Natural killer cell (primary cell): ENCODE data around the gene SLC4A5. TPM values are rescaled to one million over a fixed set of nuclear protein-coding genes. Genes with fewer than 3 reads are reported as not detected.
A peak's percentile ranks its signal among the peaks of the same experiment; 100 is the strongest.

Experiments used
- ATAC-seq, 3 donors: fragments of 150-1000 bp in 2 of 3; fragments of 200-7000 bp in 1 of 3; cut with Tn5 transposase; 1 replicate in 1 of 3; 2 replicates in 2 of 3; pipeline ENCODE4 v1.10.0; 2021; ENCODE audit warnings: mild to moderate bottlenecking in 2 of 3, moderate library complexity in 2 of 3
- DNase-seq, 2 donors: peaks; one replicate each; pipeline versions ENCODE4 v3.0.0 to v3.0.0-alpha.2; 2013 to 2021; ENCODE audit warnings: mixed read lengths in 1 of 2
- H3K27ac ChIP-seq: one replicate; pipeline ENCODE4 v1.5.1; 2013; ENCODE audit warnings: mild to moderate bottlenecking, low read length
- H3K27me3 ChIP-seq: one replicate; pipeline ENCODE4 v1.6.1; 2013; ENCODE audit warnings: low read length; ENCODE audit not compliant: control insufficient read depth, insufficient read depth
- H3K36me3 ChIP-seq: one replicate; pipeline ENCODE4 v1.6.1; 2013; ENCODE audit warnings: low read length; ENCODE audit not compliant: control insufficient read depth, insufficient read depth
- H3K4me1 ChIP-seq: one replicate; pipeline ENCODE4 v1.6.1; 2013; ENCODE audit warnings: low read length; ENCODE audit not compliant: control insufficient read depth, insufficient read depth
- H3K4me3 ChIP-seq: one replicate; pipeline ENCODE4 v1.5.1; 2013; ENCODE audit warnings: low read length
- H3K9me3 ChIP-seq: one replicate; pipeline ENCODE4 v1.6.1; 2013; ENCODE audit warnings: low read length; ENCODE audit not compliant: control insufficient read depth, insufficient read depth
- H3K27ac Mint-ChIP-seq, 2 donors: one replicate each; pipeline ENCODE4 v1.8.0; 2022; ENCODE audit warnings: mild to moderate bottlenecking in 2 of 2, mixed read lengths in 2 of 2, moderate library complexity in 1 of 2
- H3K27me3 Mint-ChIP-seq, 2 donors: one replicate each; pipeline ENCODE4 v1.8.0; 2022; ENCODE audit warnings: low read depth in 2 of 2, mixed read lengths in 2 of 2
- H3K36me3 Mint-ChIP-seq: one replicate; pipeline ENCODE4 v1.8.0; 2022; ENCODE audit warnings: mixed read lengths
- H3K4me1 Mint-ChIP-seq, 2 donors: one replicate each; pipeline ENCODE4 v1.8.0; 2022; ENCODE audit warnings: mixed read lengths in 2 of 2
- H3K4me3 Mint-ChIP-seq: one replicate; pipeline ENCODE4 v1.8.0; 2022; ENCODE audit warnings: mild to moderate bottlenecking, moderate library complexity, mixed read lengths
- H3K9me3 Mint-ChIP-seq, 2 donors: one replicate each; pipeline ENCODE4 v1.8.0; 2022; ENCODE audit warnings: mixed read lengths in 2 of 2
- WGBS: methylation state at CpG from one replicate; pipeline ENCODE4 v1.1.7; 2013; ENCODE audit warnings: missing lambda C conversion rate; ENCODE audit not compliant: insufficient coverage; 5-methylcytosine and 5-hydroxymethylcytosine counted together
- intact Hi-C: fragments of 100-400 bp; cut with micrococcal nuclease; formaldehyde crosslinking; loops from one replicate; pipeline ENCODE4 v1.14.2; 2022
- total RNA-seq, 4 donors: library from RNA; stranded (reverse); fragments of 120-200 nt in 1 of 4; gene quantifications; one replicate each; pipeline versions ENCODE4 v1.2.3 to v1.2.4, GENCODE V29; 2013 to 2022
- TF ChIP-seq, protein P1 (sequence below): fragments of 200-600 bp; IDR thresholded peaks from one replicate; pipeline ENCODE4 v1.8.0; 2022; ENCODE audit warnings: antibody characterized with exemption

Gene SLC4A5
- total RNA-seq, 3 donors from 2014 or later (not counting 1 experiment from before 2014, with no cell fraction given), result 5.3 to 8.4 (median 8.0) TPM

DNA sequence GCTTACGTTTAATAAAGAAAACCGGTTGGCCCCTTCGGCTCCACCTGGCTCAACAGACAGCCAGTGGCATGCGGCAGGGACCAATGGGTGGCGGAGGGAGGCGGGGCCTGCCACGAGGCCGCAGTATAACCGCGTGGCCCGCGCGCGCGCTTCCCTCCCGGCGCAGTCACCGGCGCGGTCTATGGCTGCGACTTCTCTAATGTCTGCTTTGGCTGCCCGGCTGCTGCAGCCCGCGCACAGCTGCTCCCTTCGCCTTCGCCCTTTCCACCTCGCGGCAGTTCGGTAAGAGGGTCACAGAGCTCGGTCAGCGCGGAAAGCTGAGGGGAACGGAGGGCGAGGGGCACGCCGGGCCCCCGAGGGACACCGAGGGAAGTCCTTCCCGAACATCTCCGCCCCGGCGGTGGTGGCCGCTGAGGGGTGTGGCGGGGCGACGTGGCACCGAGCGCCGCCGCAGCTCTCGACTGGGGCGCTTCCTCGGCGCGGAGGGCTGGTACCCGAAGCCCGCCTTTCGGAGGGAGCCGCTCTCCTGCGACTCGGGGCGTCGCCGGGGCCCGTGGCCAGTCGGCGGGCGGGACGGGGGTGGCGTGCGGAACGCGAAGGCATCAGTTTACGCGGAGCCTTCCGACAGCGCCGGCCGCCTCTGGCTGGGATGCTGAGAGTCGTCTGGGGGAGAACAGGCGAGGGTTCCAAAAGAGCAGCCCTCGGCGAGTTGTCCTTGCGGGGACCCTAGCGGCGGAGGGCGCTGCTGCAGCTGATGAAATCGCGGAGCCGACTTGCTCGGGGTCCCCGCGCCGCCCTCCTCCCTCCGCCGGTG lies 144.5 kb downstream of the SLC4A5 start, which contains the start of gene MTHFD2:
MTHFD2 (plus strand) TSS at position 155 of the 814 bp plus-strand sequence; CDS start at position 182, 27 bp downstream.
- no peaks in the 10 kb centered on the region for H3K36me3 ChIP-seq
- peaks cover 30% of the 10 kb centered on the region in 2 donors for H3K4me1 Mint-ChIP-seq
- peak within 1 kb of the TSS; percentile 71 for H3K4me3 ChIP-seq
- TF ChIP-seq, protein P1, sequence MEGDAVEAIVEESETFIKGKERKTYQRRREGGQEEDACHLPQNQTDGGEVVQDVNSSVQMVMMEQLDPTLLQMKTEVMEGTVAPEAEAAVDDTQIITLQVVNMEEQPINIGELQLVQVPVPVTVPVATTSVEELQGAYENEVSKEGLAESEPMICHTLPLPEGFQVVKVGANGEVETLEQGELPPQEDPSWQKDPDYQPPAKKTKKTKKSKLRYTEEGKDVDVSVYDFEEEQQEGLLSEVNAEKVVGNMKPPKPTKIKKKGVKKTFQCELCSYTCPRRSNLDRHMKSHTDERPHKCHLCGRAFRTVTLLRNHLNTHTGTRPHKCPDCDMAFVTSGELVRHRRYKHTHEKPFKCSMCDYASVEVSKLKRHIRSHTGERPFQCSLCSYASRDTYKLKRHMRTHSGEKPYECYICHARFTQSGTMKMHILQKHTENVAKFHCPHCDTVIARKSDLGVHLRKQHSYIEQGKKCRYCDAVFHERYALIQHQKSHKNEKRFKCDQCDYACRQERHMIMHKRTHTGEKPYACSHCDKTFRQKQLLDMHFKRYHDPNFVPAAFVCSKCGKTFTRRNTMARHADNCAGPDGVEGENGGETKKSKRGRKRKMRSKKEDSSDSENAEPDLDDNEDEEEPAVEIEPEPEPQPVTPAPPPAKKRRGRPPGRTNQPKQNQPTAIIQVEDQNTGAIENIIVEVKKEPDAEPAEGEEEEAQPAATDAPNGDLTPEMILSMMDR, result peak; percentile 85
- H3K27me3 ChIP-seq, result no peaks in the 10 kb centered on the region
- H3K27me3 Mint-ChIP-seq, result no peaks in the 10 kb centered on the region
- H3K4me3 Mint-ChIP-seq, result peak within 1 kb of the TSS; percentile 99
- peak within 1 kb of the TSS; percentile 84 for H3K27ac ChIP-seq
- ATAC-seq, result peak; percentile 82 to 95 (median 88)
- H3K36me3 Mint-ChIP-seq, result no peaks in the 10 kb centered on the region
- under 1% methylated on average over 96 of the region's 96 CpGs for WGBS
- H3K4me1 ChIP-seq, result peaks cover 15% of the 10 kb centered on the region
- intact Hi-C loops, result loop anchor here (1.0 kb wide), 2 partner anchors 8 to 20 kb away; partner anchors contain the start of gene MOB1A
- no peaks in the 10 kb centered on the region for H3K9me3 Mint-ChIP-seq
- DNase-seq, result peak; percentile 84 to 93
- peak within 1 kb of the TSS; percentile 98 to 99 for H3K27ac Mint-ChIP-seq
- no peaks in the 10 kb centered on the region for H3K9me3 ChIP-seq

DNA sequence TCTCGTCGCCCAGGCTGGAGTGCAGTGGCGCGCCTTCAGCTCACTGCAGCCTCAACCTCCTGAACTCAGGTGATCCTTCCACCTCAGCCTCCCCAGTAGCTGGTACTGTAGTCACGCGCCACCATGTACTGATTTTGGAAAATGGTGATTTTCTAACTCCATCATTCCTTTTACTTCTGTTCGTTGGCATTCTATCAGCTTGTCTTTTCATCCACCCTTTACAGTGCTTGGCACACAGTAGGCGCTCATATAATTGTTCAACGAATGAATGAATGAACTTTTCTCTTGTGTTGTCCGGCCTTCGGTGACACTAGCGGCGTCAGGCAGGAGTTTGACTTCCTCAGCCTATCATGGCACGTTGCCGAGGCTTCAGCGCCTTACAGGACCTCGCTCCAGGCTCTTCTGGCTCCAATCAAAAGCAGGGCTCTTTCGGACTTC lies 145.2 kb downstream of the SLC4A5 start:
- ATAC-seq (no peak), DNase-seq (no peak)
- peak overlapping the region; percentile 99 for H3K4me3 Mint-ChIP-seq
- H3K27me3 Mint-ChIP-seq, result no peaks in the 10 kb centered on the region
- peaks cover 30% of the 10 kb centered on the region in 2 donors for H3K4me1 Mint-ChIP-seq
- no peaks in the 10 kb centered on the region for H3K36me3 Mint-ChIP-seq
- Histone ChIP-seq H3K36me3 (no peaks in the 10 kb centered on the region), H3K4me3 (peak overlapping the region; percentile 71), H3K27me3 (no peaks in the 10 kb centered on the region), H3K4me1 (peaks cover 15% of the 10 kb centered on the region), H3K9me3 (no peaks in the 10 kb centered on the region), H3K27ac (peak overlapping the region; percentile 84)
- no peaks in the 10 kb centered on the region for H3K9me3 Mint-ChIP-seq
- 29% methylated on average over 16 of the region's 18 CpGs for WGBS
- TF ChIP-seq, protein P1, result no peak
- peak overlapping the region; percentile 98 to 99 for H3K27ac Mint-ChIP-seq
- intact Hi-C loops, result loop anchor here (1.0 kb wide), 2 partner anchors 8 to 20 kb away; partner anchors contain the start of gene MOB1A

DNA sequence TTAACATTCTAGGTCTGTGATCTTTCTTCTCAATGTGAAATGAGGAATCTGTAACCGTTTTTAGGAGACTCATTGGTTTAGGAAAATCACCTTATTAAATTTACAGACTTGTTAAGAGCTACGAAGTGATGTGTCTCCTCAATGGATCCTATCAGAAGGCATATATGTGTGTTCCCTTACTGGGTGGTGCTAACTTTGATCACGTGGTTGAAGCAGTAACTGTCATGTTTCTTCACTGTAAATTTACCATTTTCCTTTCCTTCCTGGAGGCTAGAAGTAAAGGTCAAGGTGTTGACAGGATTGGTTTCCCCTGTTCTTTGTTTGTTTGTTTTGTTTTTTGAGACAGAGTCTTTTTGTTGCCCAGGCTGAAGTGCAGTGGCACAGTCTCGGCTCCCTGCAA lies 146.2 kb downstream of the SLC4A5 start:
- ATAC-seq (no peak), DNase-seq (no peak)
- Histone ChIP-seq H3K9me3 (no peaks in the 10 kb centered on the region), H3K4me1 (peaks cover 15% of the 10 kb centered on the region), H3K27ac (no peak overlapping the region), H3K4me3 (no peak overlapping the region), H3K36me3 (no peaks in the 10 kb centered on the region), H3K27me3 (no peaks in the 10 kb centered on the region)
- Mint-ChIP-seq H3K36me3 (no peaks in the 10 kb centered on the region), H3K9me3 (no peaks in the 10 kb centered on the region), H3K27me3 (no peaks in the 10 kb centered on the region), H3K27ac (no peak overlapping the region), H3K4me3 (no peak overlapping the region), H3K4me1 (peaks cover 30% of the 10 kb centered on the region in 2 donors)
- intact Hi-C loops, result no loop called here
- TF ChIP-seq, protein P1, result no peak
- WGBS, result 80% methylated on average over 3 of the region's 4 CpGs
